DND-41 (cell line): ENCODE measurements around the gene WSB2.

ENCODE experiments used
- ATAC-seq: fragments of 200-7000 bp; cut with Tn5 transposase; 3 replicates; pipeline ENCODE4 v1.9.1; 2021; ENCODE audit warnings: low read depth; ENCODE audit not compliant: insufficient read depth
- DNase-seq: peaks from one replicate; pipeline ENCODE4 v3.0.0-alpha.2; 2020
- H2AFZ ChIP-seq: 2 replicates; pipeline ENCODE4 v1.6.0; 2012; ENCODE audit warnings: low read depth, low read length
- H3K27ac ChIP-seq: 2 replicates; pipeline ENCODE4 v1.5.1; 2012; ENCODE audit warnings: low read length, inconsistent platforms
- H3K27me3 ChIP-seq: fragments of 200-600 bp; sonication (generic); 2 replicates; pipeline ENCODE4 v1.6.0; 2012; ENCODE audit warnings: low read length, mild to moderate bottlenecking, inconsistent platforms; ENCODE audit not compliant: insufficient read depth, poor library complexity
- H3K36me3 ChIP-seq: 2 replicates; pipeline ENCODE4 v1.5.1; 2012; ENCODE audit warnings: low read length, inconsistent platforms; ENCODE audit not compliant: insufficient read depth
- H3K4me1 ChIP-seq: 2 replicates; pipeline ENCODE4 v1.5.1; 2012; ENCODE audit warnings: mild to moderate bottlenecking, low read length; ENCODE audit not compliant: insufficient read depth
- H3K4me2 ChIP-seq: 2 replicates; pipeline ENCODE4 v1.6.0; 2012; ENCODE audit warnings: mild to moderate bottlenecking, moderate library complexity, low read length, inconsistent platforms; ENCODE audit not compliant: insufficient read depth
- H3K4me3 ChIP-seq, 2 experiments: fragments of 200-600 bp in 1 of 2; shearing (Covaris generic) in 1 of 2; 2 replicates each; pipeline ENCODE4 v1.5.1; 2012 to 2016; ENCODE audit warnings: inconsistent platforms in 2 of 2, low read length in 2 of 2, mild to moderate bottlenecking in 2 of 2, low read depth in 1 of 2, moderate library complexity in 1 of 2
- H3K79me2 ChIP-seq: 2 replicates; pipeline ENCODE4 v1.6.0; 2012; ENCODE audit warnings: low read length, inconsistent platforms; ENCODE audit not compliant: insufficient read depth
- H3K9ac ChIP-seq: 2 replicates; pipeline ENCODE4 v1.6.0; 2012; ENCODE audit warnings: low read depth, mild to moderate bottlenecking, inconsistent platforms, low read length, moderate library complexity
- H3K9me3 ChIP-seq: 2 replicates; pipeline ENCODE4 v1.5.1; 2012; ENCODE audit warnings: low read length, moderate library complexity, mild to moderate bottlenecking, inconsistent platforms; ENCODE audit not compliant: insufficient read depth, severe bottlenecking
- H4K20me1 ChIP-seq: 2 replicates; pipeline ENCODE4 v1.6.0; 2012; ENCODE audit warnings: low read length; ENCODE audit not compliant: insufficient read depth
- EZH2 ChIP-seq: IDR thresholded peaks from 3 replicates; pipeline ENCODE4 v1.6.1; 2012; ENCODE audit warnings: borderline replicate concordance, low read depth, mild to moderate bottlenecking, moderate library complexity, low read length, inconsistent platforms; ENCODE audit not compliant: severe bottlenecking
- TF ChIP-seq, protein P1 (sequence below): IDR thresholded peaks from 2 replicates; pipeline ENCODE4 v1.5.1; 2012; ENCODE audit warnings: borderline replicate concordance, low read length, moderate library complexity, mild to moderate bottlenecking; ENCODE audit not compliant: poor library complexity, severe bottlenecking; ENCODE audit errors: extremely low read depth

Gene WSB2

GRCh38 chr12:118034429-118035189 is 26.4 kb downstream of the WSB2 start:
- no peak for TF ChIP-seq EZH2
- TF ChIP-seq, protein P1, sequence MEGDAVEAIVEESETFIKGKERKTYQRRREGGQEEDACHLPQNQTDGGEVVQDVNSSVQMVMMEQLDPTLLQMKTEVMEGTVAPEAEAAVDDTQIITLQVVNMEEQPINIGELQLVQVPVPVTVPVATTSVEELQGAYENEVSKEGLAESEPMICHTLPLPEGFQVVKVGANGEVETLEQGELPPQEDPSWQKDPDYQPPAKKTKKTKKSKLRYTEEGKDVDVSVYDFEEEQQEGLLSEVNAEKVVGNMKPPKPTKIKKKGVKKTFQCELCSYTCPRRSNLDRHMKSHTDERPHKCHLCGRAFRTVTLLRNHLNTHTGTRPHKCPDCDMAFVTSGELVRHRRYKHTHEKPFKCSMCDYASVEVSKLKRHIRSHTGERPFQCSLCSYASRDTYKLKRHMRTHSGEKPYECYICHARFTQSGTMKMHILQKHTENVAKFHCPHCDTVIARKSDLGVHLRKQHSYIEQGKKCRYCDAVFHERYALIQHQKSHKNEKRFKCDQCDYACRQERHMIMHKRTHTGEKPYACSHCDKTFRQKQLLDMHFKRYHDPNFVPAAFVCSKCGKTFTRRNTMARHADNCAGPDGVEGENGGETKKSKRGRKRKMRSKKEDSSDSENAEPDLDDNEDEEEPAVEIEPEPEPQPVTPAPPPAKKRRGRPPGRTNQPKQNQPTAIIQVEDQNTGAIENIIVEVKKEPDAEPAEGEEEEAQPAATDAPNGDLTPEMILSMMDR, result peak; percentile 8
- no peak overlapping the region for H3K9ac ChIP-seq
- ATAC-seq (peak; percentile 11; the same call in 1 of the 3 replicates), DNase-seq (no peak)
- H3K36me3 ChIP-seq, result peaks cover 86% of the 10 kb centered on the region
- H3K9me3 ChIP-seq, result no peaks in the 10 kb centered on the region
- H3K4me2 ChIP-seq, result no peak overlapping the region
- no peaks in the 10 kb centered on the region for H3K27me3 ChIP-seq
- H3K4me3 ChIP-seq, result no peak overlapping the region
- no peak overlapping the region for H3K27ac ChIP-seq
- no peaks in the 10 kb centered on the region for H3K4me1 ChIP-seq
- H3K79me2 ChIP-seq, result no peaks in the 10 kb centered on the region
- H2AFZ ChIP-seq, result no peak overlapping the region
- no peaks in the 10 kb centered on the region; the same call in 1 of the 2 replicates for H4K20me1 ChIP-seq

DNA sequence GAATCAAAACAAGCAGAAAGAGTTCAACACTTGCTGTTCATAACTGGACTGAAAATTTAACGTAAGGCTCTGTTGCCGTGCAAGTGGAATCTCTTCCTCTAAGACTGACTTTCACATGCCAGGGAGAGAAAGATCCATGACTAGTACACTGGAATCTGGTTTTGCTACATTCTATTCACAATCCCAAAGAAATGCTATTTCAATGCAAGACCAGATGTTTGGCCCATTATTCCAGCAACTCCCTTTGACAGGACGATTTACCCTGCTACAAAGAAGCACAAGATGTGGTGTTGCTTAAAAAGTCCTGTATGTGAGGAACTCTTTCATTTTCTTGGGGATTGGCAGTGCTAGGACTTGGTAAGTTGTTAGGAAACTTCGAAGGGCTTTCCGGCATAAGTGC is 27.1 kb downstream of the WSB2 start:
- no peaks in the 10 kb centered on the region; the same call in 1 of the 2 replicates for H4K20me1 ChIP-seq
- no peaks in the 10 kb centered on the region for H3K4me1 ChIP-seq
- ATAC-seq (no peak), DNase-seq (no peak)
- no peak overlapping the region for H3K9ac ChIP-seq
- no peaks in the 10 kb centered on the region for H3K9me3 ChIP-seq
- H3K4me3 ChIP-seq, result no peak overlapping the region
- H3K4me2 ChIP-seq, result no peak overlapping the region
- no peak overlapping the region for H3K27ac ChIP-seq
- H3K79me2 ChIP-seq, result no peaks in the 10 kb centered on the region
- no peak overlapping the region for H2AFZ ChIP-seq
- no peak for TF ChIP-seq EZH2
- TF ChIP-seq, protein P1, result no peak
- H3K27me3 ChIP-seq, result no peaks in the 10 kb centered on the region
- peaks cover 88% of the 10 kb centered on the region for H3K36me3 ChIP-seq

DNA sequence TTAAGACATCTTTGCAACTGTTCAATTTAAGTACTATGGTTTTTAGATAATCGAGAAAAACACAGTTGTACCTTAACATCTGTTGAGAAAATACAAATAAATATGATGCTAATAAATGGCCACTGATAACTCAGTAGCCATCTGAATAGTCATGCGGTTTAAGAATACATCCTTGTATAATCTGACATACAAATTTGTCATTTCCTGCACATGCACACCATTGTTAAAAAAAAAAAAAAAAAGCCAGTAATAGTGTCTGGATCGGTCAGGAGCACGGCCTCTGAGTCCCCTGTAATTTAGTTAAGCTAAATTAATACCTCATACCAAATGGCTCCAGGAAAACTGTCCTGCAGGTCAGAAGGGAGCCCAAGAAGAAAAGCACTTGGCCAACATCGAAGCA is 27.7 kb downstream of the WSB2 start:
- no peak overlapping the region for H3K9ac ChIP-seq
- DNase-seq (no peak), ATAC-seq (no peak)
- no peak overlapping the region for H3K27ac ChIP-seq
- H3K4me2 ChIP-seq, result no peak overlapping the region
- peaks cover 89% of the 10 kb centered on the region for H3K36me3 ChIP-seq
- no peaks in the 10 kb centered on the region; the same call in 1 of the 2 replicates for H4K20me1 ChIP-seq
- H3K9me3 ChIP-seq, result no peaks in the 10 kb centered on the region
- TF ChIP-seq, protein P1, result no peak
- TF ChIP-seq EZH2, result no peak
- H3K4me1 ChIP-seq, result no peaks in the 10 kb centered on the region
- H3K27me3 ChIP-seq, result no peaks in the 10 kb centered on the region
- H3K79me2 ChIP-seq, result no peaks in the 10 kb centered on the region
- H3K4me3 ChIP-seq, result no peak overlapping the region
- no peak overlapping the region for H2AFZ ChIP-seq
